GM19452 (cell line): ENCODE measurements around the gene SEH1L.
"Not testable (repeated sequence)": the region's sequence is repeated elsewhere in the genome, so short reads cannot be mapped to it uniquely, and the experiment has no call there.

ENCODE experiments used
- ATAC-seq: cut with Tn5 transposase; IDR thresholded peaks from one replicate; pipeline ENCODE4 v1.9.1; 2021; ENCODE audit not compliant: unreplicated experiment

The SEH1L gene

DNA sequence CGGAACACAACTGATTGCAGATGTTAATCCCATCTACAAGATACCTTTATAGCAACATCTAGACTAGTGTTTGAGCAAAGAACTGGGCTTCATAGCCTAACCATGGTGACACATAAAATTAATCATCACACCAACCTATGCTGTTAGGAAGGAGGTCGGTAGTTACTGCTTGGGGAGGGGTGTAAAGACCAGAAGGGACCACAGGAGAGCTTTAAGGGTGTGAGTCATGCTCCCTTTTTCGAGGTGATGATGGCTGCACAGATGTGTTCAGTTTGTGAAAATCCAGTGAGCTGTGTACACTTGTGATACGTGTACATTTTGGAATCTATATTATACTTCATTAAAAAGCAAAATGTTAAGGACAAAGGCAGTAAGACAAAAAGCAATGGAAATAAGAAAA, 4.6 kb upstream of the SEH1L start:
- no peak for ATAC-seq

DNA sequence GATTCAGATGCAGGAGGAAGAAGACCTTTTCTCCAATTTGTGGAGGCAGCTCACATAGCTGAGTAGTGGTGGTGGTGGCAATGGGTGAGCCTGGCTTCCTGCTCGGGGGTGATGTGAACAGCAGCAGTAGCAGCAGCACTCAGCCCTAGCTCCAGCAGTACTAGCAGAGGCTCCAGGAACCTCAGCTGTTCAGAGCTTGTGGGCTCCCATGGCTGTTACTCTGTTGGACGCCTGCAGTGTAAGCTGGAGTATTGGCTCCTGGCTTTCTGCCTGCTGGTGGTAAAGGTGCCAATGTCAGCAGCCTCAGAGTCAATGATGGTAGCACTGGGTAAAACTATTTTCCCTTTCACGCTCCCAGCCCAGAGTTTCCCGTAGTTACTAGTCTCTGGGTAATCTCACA, 3.1 kb upstream of the SEH1L start:
- no peak for ATAC-seq

DNA sequence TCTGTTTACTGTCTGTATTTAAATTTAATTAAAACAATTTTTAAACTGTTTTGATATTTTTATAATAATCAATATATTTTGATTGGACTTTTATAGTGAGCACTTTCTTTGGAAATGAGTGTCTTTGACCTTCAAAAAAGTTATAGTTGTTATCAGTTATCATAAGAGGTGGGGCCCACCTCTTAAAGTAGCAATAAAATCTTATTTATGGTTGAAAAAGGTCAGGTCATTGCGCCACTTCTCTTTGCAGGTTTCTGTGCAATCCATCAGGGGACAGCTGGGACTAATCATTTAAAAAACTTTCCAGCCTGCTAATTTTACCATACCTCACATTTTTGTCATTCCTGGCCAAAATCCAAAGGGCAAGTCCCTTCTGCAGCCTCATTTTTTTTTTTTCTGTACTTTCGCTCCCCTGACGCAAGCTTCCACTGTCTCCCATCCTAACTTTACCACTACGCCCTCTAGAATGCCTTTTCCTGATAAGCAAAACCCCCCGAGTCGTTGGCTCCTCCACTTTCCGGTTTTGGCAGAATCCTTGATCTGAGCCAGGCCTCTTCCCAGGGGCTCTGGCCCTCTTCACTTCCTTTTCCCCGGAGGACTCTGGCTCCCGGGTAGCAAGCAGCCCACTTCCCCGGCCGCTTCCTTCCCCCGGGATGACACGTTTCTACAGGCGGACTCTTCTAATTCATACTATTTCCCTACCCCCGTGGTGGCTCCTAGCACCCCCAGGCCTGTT, 1.1 kb upstream of the SEH1L start:
- ATAC-seq, result no peak

- peak; percentile 64 for ATAC-seq
Observed at GRCh38 chr18:12948050-12948804, 416 bp downstream of the SEH1L start.

- no peak for ATAC-seq
Observed at GRCh38 chr18:12958478-12958877, 10.7 kb downstream of the SEH1L start.

GRCh38 chr18:12960395-12960794, 12.6 kb downstream of the SEH1L start:
- ATAC-seq, result no peak

- ATAC-seq, result no peak
Observed at GRCh38 chr18:12960853-12961397, 13.1 kb downstream of the SEH1L start.

- ATAC-seq, result no peak
Observed at GRCh38 chr18:12963069-12963468, 15.3 kb downstream of the SEH1L start.

DNA sequence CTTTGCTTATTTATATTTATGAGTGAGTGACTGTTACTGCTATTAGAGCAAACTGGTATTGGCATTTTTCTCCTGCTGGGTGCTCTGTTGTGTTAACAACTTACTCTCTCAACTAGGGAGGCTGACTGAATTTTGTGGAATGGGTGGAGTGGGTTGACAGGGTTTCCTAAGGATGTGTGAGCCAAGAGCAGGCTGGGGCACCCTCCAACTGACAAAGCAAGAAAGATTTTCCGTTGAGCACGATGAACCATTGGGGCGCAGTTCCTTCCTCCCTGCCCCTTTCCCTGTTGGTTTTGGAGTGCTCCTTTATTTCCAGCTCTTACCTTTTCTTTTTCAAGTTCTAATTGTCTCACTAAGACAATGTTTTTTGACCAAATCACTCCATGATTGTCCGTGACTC, 20.3 kb downstream of the SEH1L start:
- no peak for ATAC-seq

GRCh38 chr18:12968619-12969018, 20.8 kb downstream of the SEH1L start:
- ATAC-seq, result no peak

DNA sequence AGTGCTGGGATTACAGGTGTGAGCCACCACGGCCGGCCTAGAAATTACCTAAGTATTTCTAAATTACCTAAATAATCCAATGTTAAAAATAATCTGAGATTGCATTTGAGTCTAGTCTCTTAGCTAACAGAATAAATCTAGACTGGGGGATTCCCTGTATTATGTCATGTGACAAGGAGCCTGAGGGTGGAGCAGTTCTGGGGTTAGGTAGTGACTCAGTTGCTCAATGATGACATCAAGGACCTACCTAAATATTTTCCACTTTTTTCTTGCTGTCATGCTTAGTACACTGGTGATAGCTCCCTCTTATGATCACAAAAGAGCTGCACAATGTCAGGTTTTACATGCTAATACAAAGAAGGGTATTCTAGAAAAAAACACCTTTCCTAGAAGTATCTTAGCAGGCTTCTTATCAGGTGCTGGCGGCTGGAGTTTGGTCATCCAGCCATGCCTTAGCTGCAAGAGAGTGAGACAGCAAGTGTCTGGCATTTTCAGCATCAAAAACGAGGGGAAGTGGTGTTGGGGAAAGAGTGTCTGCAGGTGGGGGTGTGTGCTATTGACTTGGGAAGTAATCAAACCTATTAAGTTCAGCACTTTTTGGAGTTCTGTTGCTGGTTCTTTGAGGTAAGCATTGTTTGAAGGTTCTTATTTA, 25.9 kb downstream of the SEH1L start:
- ATAC-seq, result no peak

GRCh38 chr18:12975488-12975887, 27.7 kb downstream of the SEH1L start:
- ATAC-seq, result no peak

GRCh38 chr18:12976305-12976704, 28.5 kb downstream of the SEH1L start:
- ATAC-seq, result no peak

DNA sequence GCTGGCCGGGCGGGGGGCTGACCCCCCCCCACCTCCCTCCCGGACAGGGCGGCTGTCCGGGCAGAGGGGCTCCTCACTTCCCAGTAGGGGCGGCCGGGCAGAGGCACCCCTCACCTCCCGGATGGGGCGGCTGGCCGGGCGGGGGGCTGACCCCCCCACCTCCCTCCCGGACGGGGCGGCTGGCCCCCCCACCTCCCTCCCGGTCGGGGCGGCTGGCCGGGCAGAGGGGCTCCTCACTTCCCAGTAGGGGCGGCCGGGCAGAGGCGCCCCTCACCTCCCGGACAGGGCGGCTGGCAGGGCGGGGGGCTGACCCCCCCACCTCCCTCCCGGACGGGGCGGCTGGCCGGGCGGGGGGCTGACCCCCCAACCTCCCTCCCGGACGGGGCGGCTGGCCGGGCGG, 32.3 kb downstream of the SEH1L start:
- not testable (repeated sequence) for ATAC-seq

DNA sequence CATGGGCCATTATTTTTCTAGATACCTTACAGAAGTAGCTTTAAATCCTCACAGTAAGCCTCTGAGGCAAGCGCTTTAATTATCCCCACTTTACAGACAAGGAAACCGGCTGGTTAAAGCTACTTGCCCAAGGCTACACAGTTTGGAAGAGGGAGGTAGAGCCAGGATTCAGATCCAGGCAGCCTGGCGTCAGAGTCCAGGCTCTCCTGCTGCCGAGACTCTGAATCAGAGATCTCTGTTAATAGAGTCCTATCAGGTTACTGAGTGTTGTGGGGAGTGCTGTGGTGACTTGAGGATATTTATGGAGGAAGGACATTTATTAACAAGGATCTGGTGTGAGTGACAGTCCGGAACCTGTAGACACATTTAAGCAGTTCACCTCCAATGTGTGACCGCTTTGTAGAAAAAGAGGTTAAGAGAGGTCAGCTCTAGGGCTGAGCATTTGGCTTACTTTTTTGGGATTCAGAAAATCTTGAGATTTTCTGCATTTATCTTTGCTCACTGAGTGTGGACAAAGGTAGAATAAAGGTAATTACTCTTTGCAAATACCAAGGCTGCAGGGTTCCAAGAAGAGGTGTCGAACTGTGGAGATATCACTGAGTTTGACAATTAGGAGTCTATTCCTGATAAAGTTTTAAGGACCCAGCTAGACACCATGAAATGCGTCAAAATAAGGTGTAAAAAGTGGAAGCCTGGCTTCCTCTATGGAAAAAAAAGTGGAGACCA, 41.7 kb downstream of the SEH1L start:
- ATAC-seq, result no peak

GRCh38 chr18:12990123-12990475, 42.3 kb downstream of the SEH1L start:
- no peak for ATAC-seq

- peak; percentile 3 for ATAC-seq
Observed at GRCh38 chr18:12990641-12990966, 42.8 kb downstream of the SEH1L start.

DNA sequence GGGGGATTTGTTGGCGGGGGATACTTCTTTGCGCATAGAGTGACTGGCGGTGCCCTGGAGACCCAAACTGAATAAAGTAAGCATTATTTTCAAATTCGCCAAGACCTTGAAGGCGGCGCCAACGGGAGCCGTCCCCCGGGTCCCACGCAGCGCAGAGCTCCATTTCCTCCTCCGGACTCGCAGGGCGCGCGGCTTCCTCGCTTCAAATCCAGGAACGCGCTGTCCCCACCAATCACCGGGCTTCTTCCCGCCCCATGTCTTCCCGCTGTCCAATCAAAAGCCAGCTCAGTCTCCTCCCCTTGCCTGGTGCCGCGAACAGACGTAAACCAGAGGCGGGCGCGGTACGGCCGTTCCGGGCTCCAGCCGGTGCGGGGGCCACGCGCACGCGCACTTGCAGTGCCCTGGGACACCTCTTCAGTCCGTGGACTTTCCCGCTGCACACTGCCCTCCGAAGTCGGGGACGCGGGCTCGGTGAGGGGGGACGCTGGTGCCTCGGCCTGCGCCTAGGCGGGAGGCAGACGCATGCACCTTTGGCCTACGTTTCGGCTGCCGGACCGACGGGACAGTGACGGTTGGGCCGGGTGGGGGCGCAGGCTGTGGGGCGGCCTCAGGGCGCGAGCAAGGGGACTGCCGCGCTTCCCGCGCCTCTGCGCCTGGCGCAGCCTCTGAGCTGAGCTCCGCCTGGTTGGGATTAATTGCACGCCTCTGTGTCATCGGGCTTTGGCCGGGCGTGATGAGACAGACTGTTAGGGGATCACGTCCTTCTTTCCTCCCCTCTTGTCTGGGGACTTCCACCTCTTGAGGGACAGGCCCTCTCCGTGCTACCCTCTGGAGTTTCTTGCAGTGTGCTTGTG, 43.4 kb downstream of the SEH1L start, which contains the start of gene CEP192:
Gene CEP192, plus strand, starts transcription at position 396 of the 854 bp plus-strand sequence. CDS start 8,063 bp downstream, outside the sequence.
- ATAC-seq, result peak; percentile 76

GRCh38 chr18:12991821-12992179, 44.0 kb downstream of the SEH1L start:
- no peak for ATAC-seq

DNA sequence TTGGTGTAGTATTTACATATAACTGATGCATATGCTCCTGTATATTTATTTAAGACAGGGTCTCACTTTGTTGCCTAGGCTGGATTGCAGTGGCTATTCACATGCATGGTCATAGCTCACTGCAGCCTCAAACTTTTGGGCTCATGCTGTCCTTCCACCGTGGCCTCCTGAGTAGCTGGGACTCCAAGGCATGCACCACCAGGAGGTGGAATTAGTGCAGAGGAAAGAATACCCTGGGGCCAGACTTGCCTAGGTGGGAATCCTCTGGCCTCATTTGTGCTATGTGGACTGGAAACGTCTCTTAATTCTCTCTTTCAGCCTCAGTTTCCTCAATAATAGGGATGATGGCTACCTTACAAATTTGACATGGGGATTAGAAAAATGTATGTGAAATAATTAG, 45.6 kb downstream of the SEH1L start:
- ATAC-seq, result no peak
